NB4 (cell line): ENCODE measurements around the gene RGL1.

Source experiments
- MYC ChIP-seq: IDR thresholded peaks from 2 replicates; pipeline ENCODE4 v1.6.1; 2011; ENCODE audit warnings: low read depth, low read length
- POLR2A ChIP-seq: IDR thresholded peaks from 2 replicates; pipeline ENCODE4 v1.6.1; 2011; ENCODE audit warnings: mild to moderate bottlenecking; ENCODE audit not compliant: insufficient read length; ENCODE audit errors: extremely low read depth
- TF ChIP-seq, protein P1 (sequence below): IDR thresholded peaks from one replicate; pipeline ENCODE4 v1.5.1; 2012; ENCODE audit warnings: low read depth, low read length
- TF ChIP-seq, protein P2 (sequence below): IDR thresholded peaks from 2 replicates; pipeline ENCODE4 v1.6.1; 2011; ENCODE audit warnings: low read depth, low read length

DNA sequence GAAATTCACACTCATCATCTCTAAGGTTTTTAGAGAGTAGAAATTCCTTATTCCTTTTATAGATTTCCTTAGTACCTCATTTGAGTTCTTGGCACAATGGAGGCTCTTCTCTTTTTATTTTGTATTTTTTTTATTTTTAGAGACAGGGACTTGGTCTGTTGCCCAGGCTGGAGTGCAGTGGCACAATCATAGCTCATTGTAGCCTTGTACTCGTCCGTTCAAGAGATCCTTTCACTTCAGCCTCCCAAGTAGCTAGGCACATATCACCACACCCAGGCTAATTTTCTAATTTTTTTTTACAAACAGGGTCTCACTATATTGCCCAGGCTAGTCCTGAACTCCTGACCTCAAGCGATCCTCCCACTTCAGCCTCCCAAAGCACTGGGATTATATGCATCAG, 29.6 kb downstream of the RGL1 start:
- TF ChIP-seq, protein P1, sequence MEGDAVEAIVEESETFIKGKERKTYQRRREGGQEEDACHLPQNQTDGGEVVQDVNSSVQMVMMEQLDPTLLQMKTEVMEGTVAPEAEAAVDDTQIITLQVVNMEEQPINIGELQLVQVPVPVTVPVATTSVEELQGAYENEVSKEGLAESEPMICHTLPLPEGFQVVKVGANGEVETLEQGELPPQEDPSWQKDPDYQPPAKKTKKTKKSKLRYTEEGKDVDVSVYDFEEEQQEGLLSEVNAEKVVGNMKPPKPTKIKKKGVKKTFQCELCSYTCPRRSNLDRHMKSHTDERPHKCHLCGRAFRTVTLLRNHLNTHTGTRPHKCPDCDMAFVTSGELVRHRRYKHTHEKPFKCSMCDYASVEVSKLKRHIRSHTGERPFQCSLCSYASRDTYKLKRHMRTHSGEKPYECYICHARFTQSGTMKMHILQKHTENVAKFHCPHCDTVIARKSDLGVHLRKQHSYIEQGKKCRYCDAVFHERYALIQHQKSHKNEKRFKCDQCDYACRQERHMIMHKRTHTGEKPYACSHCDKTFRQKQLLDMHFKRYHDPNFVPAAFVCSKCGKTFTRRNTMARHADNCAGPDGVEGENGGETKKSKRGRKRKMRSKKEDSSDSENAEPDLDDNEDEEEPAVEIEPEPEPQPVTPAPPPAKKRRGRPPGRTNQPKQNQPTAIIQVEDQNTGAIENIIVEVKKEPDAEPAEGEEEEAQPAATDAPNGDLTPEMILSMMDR, result no peak
- TF ChIP-seq, protein P2, sequence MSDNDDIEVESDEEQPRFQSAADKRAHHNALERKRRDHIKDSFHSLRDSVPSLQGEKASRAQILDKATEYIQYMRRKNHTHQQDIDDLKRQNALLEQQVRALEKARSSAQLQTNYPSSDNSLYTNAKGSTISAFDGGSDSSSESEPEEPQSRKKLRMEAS, result no peak
- TF ChIP-seq POLR2A (no peak), MYC (no peak)
